K562 (cell line): Measurements from ENCODE around the gene HSF5. TPM values are rescaled to one million over a fixed set of nuclear protein-coding genes. Genes with fewer than 3 reads are reported as not detected.
A peak's percentile ranks its signal among the peaks of the same experiment; 100 is the strongest.

Experiments
- ATF7 ChIP-seq: fragments of 450-650 bp; IDR thresholded peaks from 2 replicates; pipeline ENCODE4 v1.7.1; 2014; ENCODE audit warnings: mild to moderate bottlenecking, moderate library complexity
- CHD2 ChIP-seq: IDR thresholded peaks from 2 replicates; pipeline ENCODE4 v1.6.1; 2011; ENCODE audit warnings: low read depth, low read length
- E2F8 ChIP-seq: fragments of 450-650 bp; IDR thresholded peaks from 2 replicates; pipeline ENCODE4 v1.7.1; 2018; ENCODE audit warnings: mild to moderate bottlenecking, low read depth; ENCODE audit not compliant: partially characterized antibody
- ETS1 ChIP-seq: conservative IDR thresholded peaks from 2 replicates; pipeline ENCODE4 v1.6.1; 2011; ENCODE audit warnings: low read depth, mild to moderate bottlenecking, low read length; ENCODE audit not compliant: control insufficient read depth
- KAT2B ChIP-seq: IDR thresholded peaks from one replicate; pipeline ENCODE4 v1.6.1; 2012; ENCODE audit warnings: low read depth, mild to moderate bottlenecking, control low read depth, inconsistent platforms, low read length, moderate library complexity
- KAT8 ChIP-seq: fragments of 450-650 bp; IDR thresholded peaks from 2 replicates; pipeline ENCODE4 v1.6.1; 2016; ENCODE audit warnings: low read depth, mild to moderate bottlenecking
- NFXL1 ChIP-seq: fragments of 450-650 bp; formaldehyde crosslinking; IDR thresholded peaks from 2 replicates; pipeline ENCODE4 v1.4.0; 2021; ENCODE audit warnings: mild to moderate bottlenecking
- RBM22 ChIP-seq: fragments of 200-400 bp; formaldehyde crosslinking; IDR thresholded peaks from 2 replicates; pipeline ENCODE4 v1.6.1; 2018; ENCODE audit warnings: low read length, low read depth; ENCODE audit not compliant: poor library complexity, severe bottlenecking
- RCOR1 ChIP-seq, 2 experiments: IDR thresholded peaks; 2 replicates each; pipeline ENCODE4 v1.6.1; 2012; ENCODE audit warnings: low read depth in 2 of 2, low read length in 2 of 2, borderline replicate concordance in 1 of 2, improper control_type of control experiment in 1 of 2
- TFE3 ChIP-seq: fragments of 450-650 bp; formaldehyde crosslinking; IDR thresholded peaks from 2 replicates; pipeline ENCODE4 v1.4.0; 2020; ENCODE audit warnings: mild to moderate bottlenecking, mixed read lengths
- ZBTB34 ChIP-seq: fragments of 250-450 bp; sonication (Bioruptor Pico); IDR thresholded peaks from 2 replicates; pipeline ENCODE4 v1.8.0; 2021; ENCODE audit warnings: mild to moderate bottlenecking, moderate library complexity
- ZMIZ1 ChIP-seq, 2 experiments: fragments of 150-350 bp in 1 of 2; IDR thresholded peaks; 2 replicates each; pipeline ENCODE4 v1.6.1; 2012 to 2016; ENCODE audit warnings: low read depth in 2 of 2, low read length in 2 of 2, mild to moderate bottlenecking in 1 of 2, moderate library complexity in 1 of 2
- ZNF175 ChIP-seq: fragments of 200-800 bp; sonication (Bioruptor generic); IDR thresholded peaks from 2 replicates; pipeline ENCODE4 v1.6.1; 2016; ENCODE audit warnings: low read depth, mild to moderate bottlenecking, missing genetic modification characterization, missing compliant biosample characterization
- ZNF239 ChIP-seq: fragments of 250-450 bp; sonication (Bioruptor Pico); IDR thresholded peaks from 2 replicates; pipeline ENCODE4 v1.4.0; 2020; ENCODE audit warnings: mild to moderate bottlenecking
- ZNF311 ChIP-seq: fragments of 250-450 bp; sonication (Bioruptor Pico); IDR thresholded peaks from 2 replicates; pipeline ENCODE4 v1.4.0; 2020; ENCODE audit warnings: mild to moderate bottlenecking, moderate library complexity
- ZNF354B ChIP-seq: fragments of 250-450 bp; sonication (Bioruptor Pico); IDR thresholded peaks from 2 replicates; pipeline ENCODE4 v1.4.0; 2020
- ZNF583 ChIP-seq: fragments of 250-450 bp; sonication (Bioruptor Pico); IDR thresholded peaks from 2 replicates; pipeline ENCODE4 v1.4.0; 2020
- ZNF785 ChIP-seq: fragments of 250-450 bp; sonication (Bioruptor Pico); IDR thresholded peaks from 2 replicates; pipeline ENCODE4 v1.4.0; 2020; ENCODE audit warnings: mild to moderate bottlenecking
- polyA plus RNA-seq, 8 experiments: library from polyadenylated mRNA; depleted of rRNA in 4 of 8; stranded (reverse) in 5 of 8; unstranded in 3 of 8; fragments of >200 nt; fragmentation: Nextera tagmentation in 2 of 8; fragmentation: Illumina TruSeq in 1 of 8; extraction: Ambion mirVana in 2 of 8; extraction: Trizol in 1 of 8; gene quantifications; 2 replicates each; pipeline versions ENCODE4 v1.2.1 to v1.2.3, GENCODE V29; 2011 to 2014; ENCODE audit warnings: inconsistent platforms in 1 of 8, missing spikeins in 1 of 8
- total RNA-seq, 7 experiments: library from RNA; depleted of rRNA in 6 of 7; stranded (reverse); fragments of >200 nt in 6 of 7; fragmentation: Illumina TruSeq in 2 of 7; extraction: Trizol in 2 of 7; gene quantifications; 2 replicates each; pipeline versions ENCODE4 v1.2.1 to v1.2.3, GENCODE V29; 2011 to 2021; ENCODE audit warnings: low replicate concordance in 1 of 7

The HSF5 gene
- total and polyA plus RNA-seq, 9 of the 15 experiments (the other 6 are each of a cell fraction or from before 2014, with no cell fraction given) = 0.04 TPM; not detected in 8

- no peak for TF ChIP-seq ETS1
- no peak for TF ChIP-seq ZNF239 (CRISPR knock-in tag)
- no peak for TF ChIP-seq KAT2B
- no peak for TF ChIP-seq ZMIZ1 (IDR thresholded peaks at IDR 0.05; ENCODE audit: low read depth in 2 of 2, low read length in 2 of 2)
- TF ChIP-seq CHD2 = no peak
- TF ChIP-seq ZNF175 (CRISPR knock-in tag) = no peak
- TF ChIP-seq ZNF583 (CRISPR knock-in tag) = no peak
- TF ChIP-seq TFE3 (CRISPR knock-in tag) = no peak
- TF ChIP-seq ATF7 = peak; percentile 67; the same call in 1 of the 2 replicates
- no peak for TF ChIP-seq ZNF354B (CRISPR knock-in tag)
- no peak for TF ChIP-seq ZNF311 (CRISPR knock-in tag)
- TF ChIP-seq ZNF785 (CRISPR knock-in tag) = no peak
- TF ChIP-seq KAT8 = no peak
- peak in 1 of 2 experiments; percentile 76; a peak in 1 of 4 replicates for TF ChIP-seq RCOR1 (IDR thresholded peaks at IDR 0.05; ENCODE audit: borderline replicate concordance in 1 of 2, low read depth in 2 of 2, low read length in 2 of 2)
- TF ChIP-seq E2F8 = peak; percentile 29
- no peak for TF ChIP-seq ZBTB34 (CRISPR knock-in tag)
- TF ChIP-seq RBM22 = no peak
- no peak for TF ChIP-seq NFXL1 (CRISPR knock-in tag)
These were observed 96.8 kb downstream of the HSF5 start (continued) for GRCh38 chr17:58391302-58391984.
